ENCODE data around the gene C15orf39.

DNA sequence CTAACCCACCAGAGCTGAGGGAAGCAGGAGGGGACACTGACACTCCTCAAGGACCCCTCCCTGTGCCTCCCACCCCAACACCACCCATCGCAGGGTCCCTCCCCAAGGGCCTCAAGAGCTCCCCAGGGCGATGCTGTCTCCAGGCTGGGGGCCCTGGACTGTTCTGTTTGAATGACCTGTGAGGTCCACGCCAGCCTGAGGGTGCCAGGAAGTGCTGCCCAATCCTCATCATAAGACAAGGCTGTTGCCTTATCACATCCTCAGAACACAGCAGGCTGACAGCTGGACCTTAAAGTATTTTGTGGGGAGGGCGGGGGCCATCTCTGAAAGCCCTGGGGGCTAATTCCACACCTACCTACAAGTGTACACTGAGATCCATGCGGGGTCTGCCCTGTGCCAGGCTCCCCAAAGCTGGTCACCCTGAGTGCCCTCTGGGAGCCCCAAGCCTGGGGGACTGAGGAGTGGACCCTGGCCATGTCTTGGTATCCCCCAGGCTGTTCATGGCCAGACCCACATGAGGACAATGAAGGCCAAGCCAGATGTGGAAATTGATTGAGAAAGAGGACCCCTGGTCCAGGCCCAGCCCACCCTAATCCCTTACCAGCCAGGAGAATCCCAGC, 32.6 kb downstream of the C15orf39 start:
- TF ChIP-seq, protein P1, sequence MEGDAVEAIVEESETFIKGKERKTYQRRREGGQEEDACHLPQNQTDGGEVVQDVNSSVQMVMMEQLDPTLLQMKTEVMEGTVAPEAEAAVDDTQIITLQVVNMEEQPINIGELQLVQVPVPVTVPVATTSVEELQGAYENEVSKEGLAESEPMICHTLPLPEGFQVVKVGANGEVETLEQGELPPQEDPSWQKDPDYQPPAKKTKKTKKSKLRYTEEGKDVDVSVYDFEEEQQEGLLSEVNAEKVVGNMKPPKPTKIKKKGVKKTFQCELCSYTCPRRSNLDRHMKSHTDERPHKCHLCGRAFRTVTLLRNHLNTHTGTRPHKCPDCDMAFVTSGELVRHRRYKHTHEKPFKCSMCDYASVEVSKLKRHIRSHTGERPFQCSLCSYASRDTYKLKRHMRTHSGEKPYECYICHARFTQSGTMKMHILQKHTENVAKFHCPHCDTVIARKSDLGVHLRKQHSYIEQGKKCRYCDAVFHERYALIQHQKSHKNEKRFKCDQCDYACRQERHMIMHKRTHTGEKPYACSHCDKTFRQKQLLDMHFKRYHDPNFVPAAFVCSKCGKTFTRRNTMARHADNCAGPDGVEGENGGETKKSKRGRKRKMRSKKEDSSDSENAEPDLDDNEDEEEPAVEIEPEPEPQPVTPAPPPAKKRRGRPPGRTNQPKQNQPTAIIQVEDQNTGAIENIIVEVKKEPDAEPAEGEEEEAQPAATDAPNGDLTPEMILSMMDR (IDR thresholded peaks at IDR 0.05; ENCODE audit: insufficient read depth, low read length) = no peak
- TF ChIP-seq POLR2AphosphoS5 (IDR thresholded peaks at IDR 0.05; ENCODE audit: low read depth) (no peak), GABPA (IDR thresholded peaks at IDR 0.05; ENCODE audit: low read depth) (no peak), SPI1 (IDR thresholded peaks at IDR 0.05; ENCODE audit: borderline replicate concordance, low read depth) (no peak)
- TF ChIP-seq, protein P2, sequence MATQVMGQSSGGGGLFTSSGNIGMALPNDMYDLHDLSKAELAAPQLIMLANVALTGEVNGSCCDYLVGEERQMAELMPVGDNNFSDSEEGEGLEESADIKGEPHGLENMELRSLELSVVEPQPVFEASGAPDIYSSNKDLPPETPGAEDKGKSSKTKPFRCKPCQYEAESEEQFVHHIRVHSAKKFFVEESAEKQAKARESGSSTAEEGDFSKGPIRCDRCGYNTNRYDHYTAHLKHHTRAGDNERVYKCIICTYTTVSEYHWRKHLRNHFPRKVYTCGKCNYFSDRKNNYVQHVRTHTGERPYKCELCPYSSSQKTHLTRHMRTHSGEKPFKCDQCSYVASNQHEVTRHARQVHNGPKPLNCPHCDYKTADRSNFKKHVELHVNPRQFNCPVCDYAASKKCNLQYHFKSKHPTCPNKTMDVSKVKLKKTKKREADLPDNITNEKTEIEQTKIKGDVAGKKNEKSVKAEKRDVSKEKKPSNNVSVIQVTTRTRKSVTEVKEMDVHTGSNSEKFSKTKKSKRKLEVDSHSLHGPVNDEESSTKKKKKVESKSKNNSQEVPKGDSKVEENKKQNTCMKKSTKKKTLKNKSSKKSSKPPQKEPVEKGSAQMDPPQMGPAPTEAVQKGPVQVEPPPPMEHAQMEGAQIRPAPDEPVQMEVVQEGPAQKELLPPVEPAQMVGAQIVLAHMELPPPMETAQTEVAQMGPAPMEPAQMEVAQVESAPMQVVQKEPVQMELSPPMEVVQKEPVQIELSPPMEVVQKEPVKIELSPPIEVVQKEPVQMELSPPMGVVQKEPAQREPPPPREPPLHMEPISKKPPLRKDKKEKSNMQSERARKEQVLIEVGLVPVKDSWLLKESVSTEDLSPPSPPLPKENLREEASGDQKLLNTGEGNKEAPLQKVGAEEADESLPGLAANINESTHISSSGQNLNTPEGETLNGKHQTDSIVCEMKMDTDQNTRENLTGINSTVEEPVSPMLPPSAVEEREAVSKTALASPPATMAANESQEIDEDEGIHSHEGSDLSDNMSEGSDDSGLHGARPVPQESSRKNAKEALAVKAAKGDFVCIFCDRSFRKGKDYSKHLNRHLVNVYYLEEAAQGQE (IDR thresholded peaks at IDR 0.05; ENCODE audit: insufficient replicate concordance, low read depth) = no peak

Data from HL-60 (cell line).